Heart left ventricle (tissue), 13 donors: Measurements from ENCODE around the gene HFM1.

ENCODE experiments used
- CTCF ChIP-seq, 12 donors: fragments of 200-600 bp; sonication (generic) in 4 of 12; IDR thresholded peaks; one replicate each; pipeline versions ENCODE4 v1.5.0 to v1.8.0; 2018 to 2022; ENCODE audit warnings: antibody characterized with exemption in 12 of 12, mild to moderate bottlenecking in 5 of 12
- POLR2A ChIP-seq, 2 donors: fragments of 450-650 bp; IDR thresholded peaks; one replicate each; pipeline ENCODE4 v1.6.1; 2017; ENCODE audit warnings: antibody characterized with exemption in 2 of 2, mild to moderate bottlenecking in 2 of 2, moderate library complexity in 2 of 2
- donor health status: ischemic (EF 13 %, LVEDD 7.1; RV severe dilation, severe dysfunction).
- donor health status: DM: no; HTN: yes; CAD: no.
- donor health status: DM: no; HTN: no; CAD: no.
- donor health status: ischemic (EF 25% LVEDD 6.9; RV normal size, moderate dysfunction).
- donor health status: ischemic (EF 25% LVEDD 5.7; RV mildly dilated, moderate dysfunction).
- donor health status: ischemic (EF 35%, LVEDD 5.7; RV mildly dilated, moderate dysfunction).
- donor health status: nonischemic (EF 11% LVEDD 7.7; RV severe dilation, severe dysfunction).
- donor health status: DM: yes; HTN: yes; CAD: no.
- donor health status: PGD.
- donor health status: ischemic (EF 29% LVEDD 5.4; RV normal size, mild dysfunction).
- donor health status: nonischemic (EF 23%, LVEDD 6.1; RV moderate dilation, normal function).

- TF ChIP-seq CTCF (IDR thresholded peaks at IDR 0.05) (no peak), POLR2A (IDR thresholded peaks at IDR 0.05) (no peak)
Observed at GRCh38 chr1:91243171-91243570, 161.5 kb downstream of the HFM1 start.
